HL-60/S4 (cell line): Measurements from ENCODE around the gene PRRX1.

Experiments used
- in situ Hi-C: fragments of 300-500 bp; cut with MboI; formaldehyde crosslinking; loops from 2 replicates; pipeline ENCODE4 v1.14.3; 2022; ENCODE audit warnings: low sequenced_read_pairs

Gene PRRX1

GRCh38 chr1:170664093-170664827 is at the start of gene PRRX1:
Gene PRRX1 (plus strand): TSS chr1:170664131. CDS start chr1:170664219, 88 bp downstream.
- in situ Hi-C loops = no loop called here

DNA sequence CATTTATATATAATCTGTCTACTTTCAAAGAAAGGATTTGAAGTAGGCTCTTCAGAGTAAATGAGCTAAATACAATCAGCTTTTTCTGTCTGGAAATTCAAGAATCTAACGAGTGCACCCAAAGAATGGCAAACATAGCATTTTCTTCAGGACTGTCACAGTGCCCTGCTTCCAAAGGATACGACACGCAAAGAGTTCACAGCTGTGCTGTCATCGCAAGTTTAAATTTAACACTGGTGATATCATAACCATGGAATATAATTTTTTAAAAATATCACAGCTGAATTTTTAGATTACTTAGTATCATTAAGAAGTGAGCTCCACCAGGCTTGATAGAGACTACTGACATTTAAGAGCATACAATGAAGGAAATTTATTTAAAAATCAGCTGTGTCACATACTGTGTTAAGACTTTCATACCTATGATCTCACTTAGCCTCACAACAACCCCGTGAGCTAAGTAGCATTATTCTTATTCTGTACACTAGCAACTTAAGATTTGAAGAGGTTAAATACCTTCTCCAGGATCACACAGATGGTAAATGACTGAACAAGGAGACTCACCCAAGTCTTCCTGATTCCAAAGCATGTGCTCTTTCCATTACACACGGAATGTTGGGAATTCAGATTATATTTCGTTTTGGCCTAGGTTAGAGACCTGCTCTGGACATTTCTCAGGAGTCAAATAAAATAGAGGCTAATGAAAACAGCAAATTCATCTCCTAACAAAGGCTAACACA is 46.2 kb upstream of the PRRX1 start:
- in situ Hi-C loops = no loop called here

DNA sequence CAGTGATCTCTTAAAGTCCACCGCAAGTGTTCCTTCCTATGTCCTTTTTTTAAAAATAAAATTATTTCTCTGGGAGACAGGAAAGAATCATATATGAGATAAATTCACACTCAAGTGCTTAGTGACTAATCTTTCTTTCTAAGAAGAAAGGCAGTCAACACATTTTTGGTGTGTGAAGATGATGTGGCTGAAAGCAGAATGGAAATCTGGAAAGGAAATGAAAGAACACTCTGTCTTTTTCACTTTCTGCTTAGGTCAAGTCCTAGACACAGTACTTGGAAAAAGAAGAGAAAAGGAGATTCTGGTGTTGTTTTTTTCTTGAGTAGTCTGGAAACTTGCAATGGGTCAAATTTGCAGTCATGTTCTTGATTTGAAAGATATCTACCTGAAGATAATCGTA is 45.5 kb upstream of the PRRX1 start:
- in situ Hi-C loops = no loop called here

GRCh38 chr1:170619241-170620028 is 44.5 kb upstream of the PRRX1 start:
- in situ Hi-C loops = no loop called here

DNA sequence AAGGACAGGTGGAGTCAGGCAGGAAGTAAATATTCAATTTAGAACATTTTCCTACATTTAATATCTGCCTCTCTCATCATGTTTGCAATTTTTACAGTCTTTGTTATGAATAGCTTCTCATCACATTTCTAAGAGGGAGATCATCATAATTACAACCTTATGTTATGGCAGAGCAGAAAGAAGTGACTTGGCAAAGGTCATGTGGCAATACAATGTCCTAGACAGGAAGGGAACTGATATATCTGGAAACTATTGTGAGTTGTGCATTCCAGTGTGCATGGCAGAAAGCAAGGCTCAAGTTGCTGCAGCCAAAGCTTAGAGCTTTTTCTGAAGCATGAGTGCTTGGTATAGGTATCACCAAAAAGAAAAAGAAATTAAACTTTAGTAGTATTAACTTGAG is 43.8 kb upstream of the PRRX1 start:
- in situ Hi-C loops = no loop called here

- in situ Hi-C loops = no loop called here
Observed at GRCh38 chr1:170623171-170623570, 40.8 kb upstream of the PRRX1 start.

- in situ Hi-C loops = no loop called here
Observed at GRCh38 chr1:170624146-170624545, 39.8 kb upstream of the PRRX1 start.

GRCh38 chr1:170630977-170631376 is 33.0 kb upstream of the PRRX1 start:
- in situ Hi-C loops = no loop called here

DNA sequence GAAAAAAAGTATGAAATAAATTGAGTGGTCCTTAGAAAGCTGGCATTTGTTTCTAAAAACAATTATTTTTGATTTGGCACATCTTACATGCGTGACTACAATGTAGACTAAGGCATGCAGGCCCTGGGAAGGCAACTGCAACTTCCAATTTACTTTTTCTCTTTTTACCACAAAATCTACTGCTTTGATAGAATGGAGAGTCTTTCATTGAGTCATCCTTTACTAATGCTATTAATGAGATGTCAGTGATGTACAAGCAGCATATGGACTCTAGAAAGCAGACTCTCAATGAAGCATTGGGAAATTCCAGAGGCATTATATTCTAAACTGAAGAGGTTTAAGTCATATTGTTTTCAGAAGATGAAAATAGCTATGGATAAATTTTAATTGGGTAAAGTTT is 29.6 kb upstream of the PRRX1 start:
- in situ Hi-C loops = no loop called here

- in situ Hi-C loops = no loop called here
Observed at GRCh38 chr1:170634824-170635410, 29.0 kb upstream of the PRRX1 start.

GRCh38 chr1:170640581-170640980 is 23.4 kb upstream of the PRRX1 start:
- in situ Hi-C loops = no loop called here

DNA sequence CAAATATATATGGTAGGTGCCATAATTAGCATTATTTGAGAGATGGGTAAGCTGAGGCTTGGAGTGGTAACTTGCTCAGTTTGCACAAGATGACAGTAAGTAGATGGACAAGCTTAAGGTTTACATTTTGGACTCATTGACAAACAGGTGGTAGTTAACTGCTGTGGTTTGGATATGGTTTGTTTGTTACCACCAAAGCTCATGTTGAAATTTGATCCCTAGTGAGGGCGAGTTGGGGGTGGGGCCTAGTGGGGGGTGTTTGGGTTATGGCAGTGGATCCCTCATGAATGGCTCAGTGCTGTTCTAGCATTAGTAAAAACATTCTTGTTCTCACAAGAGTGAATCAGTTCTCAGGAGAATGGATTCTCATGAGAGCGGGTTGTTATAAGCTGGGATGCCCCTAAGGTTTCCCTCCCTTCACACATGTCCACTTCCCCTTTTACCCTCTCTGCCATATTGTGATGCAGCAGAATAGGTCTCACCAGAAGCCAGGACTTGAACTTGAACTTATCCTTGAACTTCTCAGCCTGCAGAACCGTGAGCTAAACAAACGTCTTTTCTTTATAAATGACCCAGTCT is 6.6 kb upstream of the PRRX1 start:
- in situ Hi-C loops = no loop called here

DNA sequence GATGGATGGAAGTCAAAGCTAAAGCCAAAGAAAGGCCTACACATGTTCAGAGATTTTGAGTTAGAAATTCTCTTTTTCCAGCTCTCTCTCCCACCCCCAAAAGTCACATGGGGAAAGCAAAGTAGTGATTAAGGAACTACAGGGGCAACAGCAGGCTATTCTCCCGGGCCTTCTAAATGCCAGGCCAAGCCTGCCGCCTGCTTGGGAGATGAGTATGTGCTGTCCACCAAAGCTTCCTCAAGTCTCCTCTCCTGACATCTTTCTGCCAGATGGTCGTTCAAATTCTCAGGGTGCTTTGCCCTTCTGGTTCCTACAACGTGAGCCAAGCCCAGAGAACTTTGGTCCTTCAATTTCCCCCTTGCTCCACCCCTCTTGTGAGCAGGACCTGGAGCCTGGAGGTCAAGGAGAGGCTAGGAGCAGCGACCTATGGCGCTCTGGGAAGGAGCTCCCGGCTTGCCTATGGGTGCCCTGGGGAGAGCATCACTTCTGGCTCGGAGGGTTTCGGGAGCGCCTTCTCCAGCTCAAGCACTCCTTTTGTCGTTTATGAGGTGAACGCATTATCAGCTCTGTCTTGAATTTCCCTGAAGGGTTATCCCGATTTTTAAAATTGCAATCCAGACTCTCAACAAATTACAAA is 4.4 kb upstream of the PRRX1 start:
- in situ Hi-C loops = no loop called here

GRCh38 chr1:170660281-170660713 is 3.6 kb upstream of the PRRX1 start:
- in situ Hi-C loops = no loop called here

GRCh38 chr1:170660871-170661645 is 2.9 kb upstream of the PRRX1 start:
- in situ Hi-C loops = no loop called here

- in situ Hi-C loops = no loop called here
Observed at GRCh38 chr1:170661646-170662411, 2.1 kb upstream of the PRRX1 start.

DNA sequence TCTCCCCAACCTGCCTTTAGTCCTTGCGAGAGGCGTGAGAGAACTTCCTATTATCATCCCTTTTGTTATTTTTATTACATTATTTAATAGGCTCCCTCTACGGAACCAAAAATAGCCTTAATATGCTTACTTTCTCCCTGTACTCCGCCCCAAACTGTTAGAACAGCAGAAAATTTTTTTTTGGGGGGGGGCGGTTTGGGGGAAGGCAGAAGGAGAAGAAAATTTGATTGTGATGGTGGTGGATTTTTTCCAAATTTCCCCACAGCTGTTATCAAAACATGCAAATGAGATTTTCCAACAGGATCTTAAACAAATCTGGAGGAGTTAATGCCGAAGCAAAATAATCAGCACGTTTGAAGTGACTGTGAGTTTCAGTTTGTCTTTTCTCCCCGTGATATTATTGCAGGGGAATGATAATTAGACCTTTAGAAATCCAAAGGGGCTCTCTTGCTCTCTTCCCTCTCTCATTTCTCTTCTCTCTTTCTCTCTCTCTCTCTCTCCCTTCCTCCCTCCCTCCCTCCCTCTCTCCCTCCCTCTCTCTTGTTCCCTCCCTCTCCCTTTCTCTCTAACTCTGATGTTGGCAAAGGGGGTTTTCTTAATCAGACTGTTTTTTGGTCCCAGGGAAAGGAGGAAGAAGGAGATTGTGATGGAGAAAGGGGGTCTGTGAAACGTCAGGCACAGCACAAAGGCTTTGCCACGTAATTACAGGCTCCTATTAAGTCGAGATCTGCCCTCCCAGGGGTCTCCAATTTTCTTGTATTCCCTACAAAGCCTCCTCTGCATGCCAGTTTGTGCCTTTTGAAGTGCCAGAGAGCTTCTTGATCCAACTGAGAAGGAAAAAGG is 1.1 kb upstream of the PRRX1 start:
- in situ Hi-C loops = no loop called here
